ENCODE measurements around the gene TARS3.

The TARS3 gene

DNA sequence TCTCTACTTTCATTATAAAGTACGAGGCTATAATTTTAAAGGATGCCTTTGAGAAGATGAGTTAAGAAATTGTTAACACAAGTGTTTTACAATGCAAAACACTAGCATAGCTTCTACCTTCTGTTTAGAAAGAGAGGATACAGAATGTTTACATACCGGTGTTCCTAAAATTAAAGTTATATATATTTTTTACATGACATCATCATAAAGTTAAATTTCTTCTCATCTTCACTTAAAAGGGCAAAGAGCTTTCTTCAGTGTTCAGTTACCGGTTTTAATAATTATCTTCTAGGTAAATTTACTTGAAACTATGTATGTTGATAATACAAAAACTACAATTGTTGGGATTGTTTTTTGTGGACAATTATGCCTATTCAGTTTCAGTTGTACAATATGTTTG lies 39.4 kb downstream of the TARS3 start:
- H3K36me3 ChIP-seq (ENCODE audit: insufficient read depth, low read length) = no peaks in the 10 kb centered on the region
- no peak overlapping the region for H3K9ac ChIP-seq (ENCODE audit: low read depth, low read length)
- no peaks in the 10 kb centered on the region for H3K9me3 ChIP-seq (ENCODE audit: control insufficient read depth, insufficient read depth, low read length)
- no peaks in the 10 kb centered on the region for H3K4me1 ChIP-seq (ENCODE audit: insufficient read depth, low read length)

GRCh38 chr15:101684384-101684783 lies 39.9 kb downstream of the TARS3 start:
- H3K4me1 ChIP-seq (ENCODE audit: insufficient read depth, low read length) = no peaks in the 10 kb centered on the region
- H3K9ac ChIP-seq (ENCODE audit: low read depth, low read length) = no peak overlapping the region
- H3K36me3 ChIP-seq (ENCODE audit: insufficient read depth, low read length) = no peaks in the 10 kb centered on the region
- H3K9me3 ChIP-seq (ENCODE audit: control insufficient read depth, insufficient read depth, low read length) = no peaks in the 10 kb centered on the region

DNA sequence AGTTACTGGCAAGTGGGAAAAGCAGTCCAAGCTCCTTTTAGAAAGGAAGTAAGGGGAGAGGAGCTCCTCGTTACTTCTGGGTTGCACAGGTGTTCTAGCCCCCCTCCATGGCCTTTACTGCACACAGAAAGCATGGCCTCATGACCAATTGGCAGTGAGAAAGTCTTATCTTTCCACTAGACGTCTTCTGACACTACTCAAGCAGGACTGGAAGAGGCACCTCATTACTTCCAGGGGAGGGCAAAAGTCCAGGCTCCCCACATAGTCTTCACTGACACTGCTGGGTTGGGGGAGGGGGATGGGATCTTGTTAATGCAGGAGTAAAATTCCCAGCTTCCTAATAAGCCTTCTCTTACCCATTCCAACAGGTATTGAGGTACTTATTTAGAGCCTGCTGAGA lies 44.5 kb downstream of the TARS3 start:
- Histone ChIP-seq H3K36me3 (ENCODE audit: insufficient read depth, low read length) (0 out of 2 replicates have a peak, but pooled peaks cover 3% of the 10 kb centered on the region), H3K9ac (ENCODE audit: low read depth, low read length) (no peak overlapping the region)

DNA sequence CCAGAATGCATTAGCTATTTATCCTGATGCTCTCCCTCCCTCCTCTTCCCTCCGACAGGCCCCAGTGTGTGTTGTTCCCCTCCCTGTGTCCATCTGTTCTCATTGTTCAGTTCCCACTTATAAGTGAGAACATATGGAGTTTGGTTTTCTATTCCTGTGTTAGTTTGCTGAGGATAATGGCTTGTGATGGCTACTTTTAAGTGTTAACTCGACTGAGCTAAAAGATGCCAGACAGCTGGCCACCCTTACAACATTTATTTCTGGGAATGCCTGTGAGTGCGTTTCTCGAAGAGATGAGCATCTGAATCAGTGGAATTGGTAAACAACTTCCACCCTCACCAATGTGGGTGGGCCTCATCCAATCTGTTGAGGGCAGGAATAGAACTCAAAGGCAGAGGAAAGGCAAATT lies 47.3 kb downstream of the TARS3 start:
- 0 out of 2 replicates have a peak, but pooled peaks cover 4% of the 10 kb centered on the region for H3K4me1 ChIP-seq (ENCODE audit: insufficient read depth, low read length)
- H3K9me3 ChIP-seq (ENCODE audit: control insufficient read depth, insufficient read depth, low read length) = no peaks in the 10 kb centered on the region
- H3K9ac ChIP-seq (ENCODE audit: low read depth, low read length) = no peak overlapping the region
- 0 out of 2 replicates have a peak, but pooled peaks cover 3% of the 10 kb centered on the region for H3K36me3 ChIP-seq (ENCODE audit: insufficient read depth, low read length)

More for the DNA sequence above, 44.5 kb downstream of the TARS3 start:
- H3K4me1 ChIP-seq (ENCODE audit: insufficient read depth, low read length) = 0 out of 2 replicates have a peak, but pooled peaks cover 4% of the 10 kb centered on the region
- no peaks in the 10 kb centered on the region for H3K9me3 ChIP-seq (ENCODE audit: control insufficient read depth, insufficient read depth, low read length)

DNA sequence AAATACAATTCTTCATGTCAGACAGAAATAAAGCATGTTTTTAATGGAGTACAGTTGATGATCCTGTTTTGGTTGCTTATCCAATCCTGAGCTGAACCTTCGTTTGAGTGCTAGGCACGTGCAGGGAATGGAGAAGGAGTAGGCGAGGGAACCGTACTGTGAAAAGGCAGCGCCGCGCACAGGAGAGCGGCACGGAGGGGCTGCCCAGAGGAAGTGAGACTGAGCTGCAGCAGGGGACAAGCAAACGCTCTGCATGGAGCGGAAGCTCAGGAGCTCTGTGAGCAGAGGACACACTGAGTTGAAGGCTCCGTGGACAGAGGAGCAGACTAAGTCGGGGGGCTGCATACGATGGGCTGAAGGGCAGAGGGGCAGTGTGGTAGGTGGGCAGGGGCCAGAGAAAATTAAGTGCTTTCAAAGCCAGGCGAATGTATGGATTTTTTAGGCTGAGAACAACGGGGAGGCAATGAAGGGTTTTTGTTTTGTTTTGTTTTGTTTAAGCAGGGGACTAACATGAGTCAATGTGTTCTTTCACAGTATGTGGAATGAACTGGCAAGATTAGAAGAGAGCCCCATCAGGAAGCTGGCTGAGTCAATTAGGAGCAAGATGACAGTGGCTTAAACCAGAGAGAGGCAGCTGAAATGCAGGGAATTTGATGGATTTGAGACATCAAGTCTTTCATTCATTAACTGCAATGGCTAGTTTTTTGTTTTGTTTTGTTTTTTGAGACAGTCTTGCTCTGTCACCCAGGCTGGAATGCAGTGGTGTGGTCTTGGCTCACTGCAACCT lies 48.3 kb downstream of the TARS3 start:
- Histone ChIP-seq H3K9ac (ENCODE audit: low read depth, low read length) (peak overlapping the region; percentile 19; the same call in 1 of the 2 replicates), H3K36me3 (ENCODE audit: insufficient read depth, low read length) (0 out of 2 replicates have a peak, but pooled peaks cover 3% of the 10 kb centered on the region), H3K9me3 (ENCODE audit: control insufficient read depth, insufficient read depth, low read length) (no peaks in the 10 kb centered on the region), H3K4me1 (ENCODE audit: insufficient read depth, low read length) (0 out of 2 replicates have a peak, but pooled peaks cover 4% of the 10 kb centered on the region)

DNA sequence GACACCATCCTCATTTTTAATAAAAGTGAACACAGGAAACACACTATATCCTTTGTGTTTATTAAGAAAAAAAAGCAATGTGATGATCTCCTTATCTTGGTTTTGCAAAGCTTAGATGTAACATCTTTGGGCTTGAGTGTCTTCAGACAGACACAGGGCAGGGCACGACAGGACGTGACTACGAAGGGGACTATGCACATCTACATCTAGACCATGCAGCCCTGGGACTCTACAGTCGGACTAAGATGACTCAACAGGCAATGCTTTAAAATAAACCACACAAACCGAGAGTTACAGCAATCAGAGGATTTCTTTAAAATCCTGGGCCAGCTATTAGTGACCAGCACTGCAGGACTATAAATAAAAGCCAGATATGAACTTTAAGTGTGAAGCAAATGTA lies 49.3 kb downstream of the TARS3 start:
- Histone ChIP-seq H3K36me3 (ENCODE audit: insufficient read depth, low read length) (0 out of 2 replicates have a peak, but pooled peaks cover 3% of the 10 kb centered on the region), H3K4me1 (ENCODE audit: insufficient read depth, low read length) (0 out of 2 replicates have a peak, but pooled peaks cover 4% of the 10 kb centered on the region), H3K9me3 (ENCODE audit: control insufficient read depth, insufficient read depth, low read length) (no peaks in the 10 kb centered on the region), H3K9ac (ENCODE audit: low read depth, low read length) (no peak overlapping the region)

DNA sequence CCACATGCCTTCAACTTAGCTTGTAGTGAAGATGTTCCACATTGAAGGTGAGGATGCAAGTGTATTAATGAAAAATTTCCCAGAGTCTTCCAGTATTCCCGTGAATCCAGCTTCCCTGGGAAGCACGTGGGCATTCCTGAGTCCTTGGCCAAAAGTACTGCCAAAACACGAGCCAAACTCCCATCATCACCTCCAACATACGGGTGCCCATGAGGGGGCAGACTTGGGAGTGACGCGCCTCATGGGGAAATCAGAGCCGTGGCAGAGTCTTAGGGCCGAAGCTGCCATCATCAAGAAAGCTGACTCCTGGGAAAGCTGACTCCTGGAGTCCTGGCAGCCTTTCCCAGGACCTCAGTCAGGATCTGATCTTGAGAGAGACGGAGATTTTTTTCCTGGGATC lies 52.0 kb downstream of the TARS3 start:
- Histone ChIP-seq H3K9ac (ENCODE audit: low read depth, low read length) (no peak overlapping the region), H3K4me1 (ENCODE audit: insufficient read depth, low read length) (0 out of 2 replicates have a peak, but pooled peaks cover 4% of the 10 kb centered on the region), H3K36me3 (ENCODE audit: insufficient read depth, low read length) (0 out of 2 replicates have a peak, but pooled peaks cover 5% of the 10 kb centered on the region), H3K9me3 (ENCODE audit: control insufficient read depth, insufficient read depth, low read length) (no peaks in the 10 kb centered on the region)

GRCh38 chr15:101669744-101670143 lies 54.5 kb downstream of the TARS3 start:
- 0 out of 2 replicates have a peak, but pooled peaks cover 2% of the 10 kb centered on the region for H3K36me3 ChIP-seq (ENCODE audit: insufficient read depth, low read length)
- H3K9me3 ChIP-seq (ENCODE audit: control insufficient read depth, insufficient read depth, low read length) = no peaks in the 10 kb centered on the region
- H3K4me1 ChIP-seq (ENCODE audit: insufficient read depth, low read length) = no peaks in the 10 kb centered on the region
- H3K9ac ChIP-seq (ENCODE audit: low read depth, low read length) = no peak overlapping the region

GRCh38 chr15:101667881-101668280 lies 56.4 kb downstream of the TARS3 start:
- Histone ChIP-seq H3K4me1 (ENCODE audit: insufficient read depth, low read length) (no peaks in the 10 kb centered on the region), H3K9ac (ENCODE audit: low read depth, low read length) (no peak overlapping the region), H3K36me3 (ENCODE audit: insufficient read depth, low read length) (0 out of 2 replicates have a peak, but pooled peaks cover 2% of the 10 kb centered on the region), H3K9me3 (ENCODE audit: control insufficient read depth, insufficient read depth, low read length) (no peaks in the 10 kb centered on the region)

GRCh38 chr15:101664303-101664913 lies 59.9 kb downstream of the TARS3 start:
- Histone ChIP-seq H3K9ac (ENCODE audit: low read depth, low read length) (no peak overlapping the region), H3K36me3 (ENCODE audit: insufficient read depth, low read length) (0 out of 2 replicates have a peak, but pooled peaks cover 2% of the 10 kb centered on the region), H3K9me3 (ENCODE audit: control insufficient read depth, insufficient read depth, low read length) (no peaks in the 10 kb centered on the region), H3K4me1 (ENCODE audit: insufficient read depth, low read length) (no peaks in the 10 kb centered on the region)

GRCh38 chr15:101662203-101662602 lies 62.1 kb downstream of the TARS3 start:
- Histone ChIP-seq H3K9me3 (ENCODE audit: control insufficient read depth, insufficient read depth, low read length) (no peaks in the 10 kb centered on the region), H3K4me1 (ENCODE audit: insufficient read depth, low read length) (no peaks in the 10 kb centered on the region), H3K36me3 (ENCODE audit: insufficient read depth, low read length) (no peaks in the 10 kb centered on the region), H3K9ac (ENCODE audit: low read depth, low read length) (no peak overlapping the region)

DNA sequence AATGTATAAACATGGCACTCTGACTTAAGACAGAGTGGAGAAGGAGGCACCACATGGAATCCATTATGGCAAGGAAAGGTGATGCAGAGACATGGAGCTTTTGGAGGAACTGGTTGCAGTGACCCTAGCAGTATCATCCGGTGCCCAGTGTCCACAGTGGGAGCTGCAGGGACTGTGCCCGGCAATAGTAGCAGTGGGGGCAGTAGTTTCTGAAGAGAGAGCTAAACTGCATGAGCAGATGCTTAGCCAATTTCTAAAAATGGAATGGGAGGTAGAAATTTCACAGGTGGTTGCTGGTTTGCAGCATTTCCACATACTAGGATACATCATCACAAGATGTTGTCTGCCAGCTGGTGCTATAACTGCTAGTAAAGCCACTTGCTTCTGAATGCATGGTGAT lies 64.3 kb downstream of the TARS3 start:
- Histone ChIP-seq H3K9ac (ENCODE audit: low read depth, low read length) (no peak overlapping the region), H3K4me1 (ENCODE audit: insufficient read depth, low read length) (no peaks in the 10 kb centered on the region), H3K9me3 (ENCODE audit: control insufficient read depth, insufficient read depth, low read length) (no peaks in the 10 kb centered on the region), H3K36me3 (ENCODE audit: insufficient read depth, low read length) (no peaks in the 10 kb centered on the region)

DNA sequence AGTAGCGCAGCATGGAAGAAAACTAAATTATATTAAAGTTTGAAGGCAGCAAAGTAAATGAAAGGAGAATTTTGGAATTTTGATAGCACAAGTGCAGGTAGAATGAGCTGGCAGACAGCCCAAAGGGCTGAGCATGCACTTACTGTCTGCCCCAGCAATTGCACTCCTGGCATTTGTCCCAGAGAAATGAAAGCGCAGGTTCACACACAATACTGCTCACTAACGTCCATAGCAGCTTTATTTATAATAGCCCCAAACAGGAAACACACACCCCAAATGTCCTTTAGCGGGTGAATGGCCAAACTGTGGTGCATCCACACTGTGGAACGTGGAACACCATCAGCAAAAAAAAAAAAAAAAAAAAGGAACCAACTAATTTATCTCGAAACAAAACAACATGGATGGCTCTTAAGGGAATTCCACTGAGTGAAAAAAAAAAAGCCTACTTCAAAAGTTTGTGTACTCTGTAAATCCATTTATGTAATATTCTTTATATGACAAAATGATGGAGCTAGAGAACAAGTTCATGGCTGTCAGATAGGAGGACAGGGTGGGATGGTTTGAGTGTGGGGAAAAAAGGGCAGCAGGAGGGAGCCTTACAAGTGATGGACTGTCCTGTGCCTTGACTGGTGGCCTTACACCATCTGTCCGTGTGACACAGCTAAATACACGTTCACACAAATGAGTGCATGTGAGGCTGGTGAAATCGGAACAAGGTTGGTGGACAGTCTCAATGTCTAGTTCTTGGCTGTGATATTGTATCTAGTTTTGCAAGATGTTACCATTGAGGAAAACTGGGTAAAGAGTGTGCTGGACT lies 66.1 kb downstream of the TARS3 start:
- Histone ChIP-seq H3K36me3 (ENCODE audit: insufficient read depth, low read length) (no peaks in the 10 kb centered on the region; the same call in 1 of the 2 replicates), H3K4me1 (ENCODE audit: insufficient read depth, low read length) (no peaks in the 10 kb centered on the region), H3K9ac (ENCODE audit: low read depth, low read length) (no peak overlapping the region), H3K9me3 (ENCODE audit: control insufficient read depth, insufficient read depth, low read length) (no peaks in the 10 kb centered on the region)

DNA sequence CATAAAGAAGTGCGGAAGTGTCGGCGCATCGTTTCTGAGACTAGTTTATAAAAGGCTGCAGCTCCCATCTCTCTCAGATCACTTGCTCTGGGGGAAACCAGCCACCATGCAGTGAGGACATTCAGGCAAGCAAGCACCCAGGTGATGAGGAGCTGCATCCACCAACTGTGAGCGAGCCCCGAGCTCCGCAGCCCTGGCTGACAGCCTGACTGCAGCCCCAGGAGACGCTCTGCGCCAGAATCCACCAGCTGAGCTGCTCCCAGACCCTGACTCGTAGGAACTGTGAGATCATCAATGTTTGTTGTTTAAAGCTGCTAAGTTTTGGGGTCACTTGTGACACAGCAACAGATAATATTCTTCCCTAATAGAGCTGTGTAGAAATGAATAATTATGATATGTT lies 67.1 kb downstream of the TARS3 start:
- Histone ChIP-seq H3K9me3 (ENCODE audit: control insufficient read depth, insufficient read depth, low read length) (no peaks in the 10 kb centered on the region), H3K4me1 (ENCODE audit: insufficient read depth, low read length) (no peaks in the 10 kb centered on the region), H3K9ac (ENCODE audit: low read depth, low read length) (no peak overlapping the region), H3K36me3 (ENCODE audit: insufficient read depth, low read length) (no peaks in the 10 kb centered on the region; the same call in 1 of the 2 replicates)
